ENCODE results near the gene PRSS23.

The PRSS23 gene

GRCh38 chr11:86797133-86797532 is 3.2 kb upstream of the PRSS23 start:
- Histone ChIP-seq H3K4me3 (ENCODE audit: low read length) (no peak overlapping the region), H3K27ac (ENCODE audit: low read depth, low read length) (no peak overlapping the region), H3K4me2 (ENCODE audit: low read length) (no peak overlapping the region), H4K20me1 (ENCODE audit: control insufficient read depth, insufficient read depth, low read depth, low read length) (no peaks in the 10 kb centered on the region), H3F3A (ENCODE audit: control insufficient read depth, insufficient read depth) (no peaks in the 10 kb centered on the region), H3K9me3 (ENCODE audit: control insufficient read depth, insufficient read depth, low read length) (no peaks in the 10 kb centered on the region), H3K9me2 (replicated peaks; ENCODE audit: control insufficient read depth, low read length) (no peaks in the 10 kb centered on the region), H3K36me3 (ENCODE audit: control insufficient read depth, low read length) (no peaks in the 10 kb centered on the region), H3K4me1 (ENCODE audit: control insufficient read depth, low read length) (no peaks in the 10 kb centered on the region), H3K27me3 (ENCODE audit: control insufficient read depth, low read length) (peaks cover 8% of the 10 kb centered on the region; the same call in 1 of the 2 replicates), H3K79me2 (ENCODE audit: control insufficient read depth, low read length) (no peaks in the 10 kb centered on the region)
- TF ChIP-seq CTCF (IDR thresholded peaks at IDR 0.05; ENCODE audit: low read depth, low read length, poor library complexity, severe bottlenecking) (no peak), EZH2phosphoT487 (IDR thresholded peaks at IDR 0.05; ENCODE audit: borderline replicate concordance, low read length) (no peak)

- H3K9me3 ChIP-seq (ENCODE audit: control insufficient read depth, insufficient read depth, low read length) = no peaks in the 10 kb centered on the region
- no peak overlapping the region for H3K4me2 ChIP-seq (ENCODE audit: low read length)
- no peaks in the 10 kb centered on the region for H3K79me2 ChIP-seq (ENCODE audit: control insufficient read depth, low read length)
- peaks cover 10% of the 10 kb centered on the region; the same call in 1 of the 2 replicates for H3K27me3 ChIP-seq (ENCODE audit: control insufficient read depth, low read length)
- no peaks in the 10 kb centered on the region for H3F3A ChIP-seq (ENCODE audit: control insufficient read depth, insufficient read depth)
- H4K20me1 ChIP-seq (ENCODE audit: control insufficient read depth, insufficient read depth, low read depth, low read length) = no peaks in the 10 kb centered on the region
- no peak overlapping the region for H3K4me3 ChIP-seq (ENCODE audit: low read length)
- H3K36me3 ChIP-seq (ENCODE audit: control insufficient read depth, low read length) = no peaks in the 10 kb centered on the region
- TF ChIP-seq CTCF (IDR thresholded peaks at IDR 0.05; ENCODE audit: low read depth, low read length, poor library complexity, severe bottlenecking) (no peak), EZH2phosphoT487 (IDR thresholded peaks at IDR 0.05; ENCODE audit: borderline replicate concordance, low read length) (no peak)
- no peaks in the 10 kb centered on the region for H3K4me1 ChIP-seq (ENCODE audit: control insufficient read depth, low read length)
- H3K9me2 ChIP-seq (replicated peaks; ENCODE audit: control insufficient read depth, low read length) = no peaks in the 10 kb centered on the region
- no peak overlapping the region for H3K27ac ChIP-seq (ENCODE audit: low read depth, low read length)
These were observed 1.4 kb upstream of the PRSS23 start for GRCh38 chr11:86798988-86799387.

GRCh38 chr11:86799680-86800075 is 664 bp upstream of the PRSS23 start:
- peaks cover 10% of the 10 kb centered on the region; the same call in 1 of the 2 replicates for H3K27me3 ChIP-seq (ENCODE audit: control insufficient read depth, low read length)

More at GRCh38 chr11:86799680-86800075, 664 bp upstream of the PRSS23 start:
- no peak for TF ChIP-seq EZH2phosphoT487 (IDR thresholded peaks at IDR 0.05; ENCODE audit: borderline replicate concordance, low read length)
- no peak for TF ChIP-seq CTCF (IDR thresholded peaks at IDR 0.05; ENCODE audit: low read depth, low read length, poor library complexity, severe bottlenecking)
- Histone ChIP-seq H3K9me3 (ENCODE audit: control insufficient read depth, insufficient read depth, low read length) (no peaks in the 10 kb centered on the region), H3F3A (ENCODE audit: control insufficient read depth, insufficient read depth) (no peaks in the 10 kb centered on the region), H3K36me3 (ENCODE audit: control insufficient read depth, low read length) (no peaks in the 10 kb centered on the region), H4K20me1 (ENCODE audit: control insufficient read depth, insufficient read depth, low read depth, low read length) (no peaks in the 10 kb centered on the region), H3K79me2 (ENCODE audit: control insufficient read depth, low read length) (no peaks in the 10 kb centered on the region), H3K27ac (ENCODE audit: low read depth, low read length) (no peak overlapping the region), H3K4me3 (ENCODE audit: low read length) (no peak overlapping the region), H3K4me1 (ENCODE audit: control insufficient read depth, low read length) (no peaks in the 10 kb centered on the region), H3K4me2 (ENCODE audit: low read length) (no peak overlapping the region), H3K9me2 (replicated peaks; ENCODE audit: control insufficient read depth, low read length) (no peaks in the 10 kb centered on the region)
